ENCODE measurements around the gene VWA3A.
"Not testable (repeated sequence)": the region's sequence is repeated elsewhere in the genome, so short reads cannot be mapped to it uniquely, and the experiment has no call there.

Gene VWA3A

DNA sequence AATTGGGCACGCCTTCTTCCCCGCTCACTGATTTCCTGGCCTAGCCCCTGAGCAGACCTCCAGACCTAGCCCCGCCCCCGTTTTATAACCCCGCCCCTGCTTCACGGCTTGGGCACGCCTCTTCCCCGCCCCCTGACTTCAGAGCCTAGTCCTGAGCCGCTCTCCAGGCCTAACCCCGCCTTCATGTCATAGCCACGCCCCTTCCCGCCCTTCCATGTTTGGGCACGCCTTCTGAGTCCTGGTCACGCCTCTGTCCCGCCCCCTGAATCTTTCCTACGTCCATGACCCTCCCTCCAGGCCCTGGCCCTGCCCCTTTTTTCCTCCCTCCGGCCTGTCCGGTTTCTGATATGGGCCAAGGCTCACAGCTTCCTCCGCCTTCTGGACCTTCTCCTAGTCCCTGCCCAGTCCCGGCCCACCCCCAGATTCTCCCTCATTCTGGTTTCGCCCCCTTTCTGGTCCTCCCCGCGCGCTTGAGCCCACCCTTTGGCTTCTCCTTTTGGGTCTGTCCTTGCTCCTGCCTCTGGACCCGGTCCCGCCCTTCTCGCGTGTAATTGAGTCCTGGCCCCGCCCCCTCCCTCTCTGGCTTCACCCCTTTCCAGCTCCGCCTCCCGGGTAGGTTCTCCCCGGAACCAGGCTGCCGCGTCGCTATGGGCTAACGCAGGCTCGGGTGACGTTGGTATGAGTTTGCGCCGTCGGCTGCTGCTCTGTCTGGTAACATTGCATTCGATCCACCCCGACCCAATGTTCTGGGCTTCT is 98.6 kb downstream of the VWA3A start:
- H3K4me1 ChIP-seq (ENCODE audit: control insufficient read depth, insufficient read depth, low read length): peaks cover 45% of the 10 kb centered on the region
- peak overlapping the region; percentile 81 for H3K9ac ChIP-seq (ENCODE audit: low read length)
- H3K27me3 ChIP-seq (ENCODE audit: control insufficient read depth, insufficient read depth, low read length): no peaks in the 10 kb centered on the region
- peak overlapping the region; percentile 48 for H3K4me3 ChIP-seq (ENCODE audit: low read length)
- H3K36me3 ChIP-seq (ENCODE audit: control insufficient read depth, insufficient read depth, low read length): no peaks in the 10 kb centered on the region
- H3K9me3 ChIP-seq (ENCODE audit: control insufficient read depth, low read length): no peaks in the 10 kb centered on the region

DNA sequence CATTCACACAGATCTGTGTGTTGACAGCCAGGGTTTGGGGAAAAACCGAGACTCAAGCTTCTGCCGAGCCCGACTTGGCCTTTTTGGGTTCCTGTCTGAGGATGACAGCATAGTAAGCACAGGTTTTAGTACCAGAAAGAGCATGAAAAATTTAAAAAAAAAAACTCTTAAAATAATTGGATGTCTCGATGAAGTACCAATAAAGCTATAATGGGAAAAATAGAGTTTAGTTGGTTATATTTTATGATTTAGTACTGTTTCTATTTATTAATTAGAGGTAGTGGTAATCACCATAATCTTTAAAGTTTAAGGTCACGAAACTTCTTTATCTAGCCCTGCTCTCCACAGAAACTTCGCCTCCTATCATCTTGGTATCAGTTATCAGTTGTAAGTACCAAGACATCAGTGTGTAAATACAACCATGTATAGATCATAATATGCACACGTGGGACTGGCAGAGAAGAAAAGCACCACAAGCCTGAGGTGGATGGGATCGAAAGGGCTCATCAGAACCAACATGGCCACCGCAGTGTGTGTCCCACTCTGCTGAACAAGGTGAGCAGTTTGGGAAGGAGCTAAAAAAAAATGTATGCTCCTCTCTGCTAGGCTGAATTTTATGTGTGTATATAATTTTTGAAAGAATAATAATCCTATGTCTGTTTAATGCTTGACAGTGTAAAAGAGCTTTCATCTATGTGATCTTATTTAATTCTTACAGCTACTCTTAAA is 99.4 kb downstream of the VWA3A start:
- no peaks in the 10 kb centered on the region for H3K9me3 ChIP-seq (ENCODE audit: control insufficient read depth, low read length)
- peaks cover 45% of the 10 kb centered on the region for H3K4me1 ChIP-seq (ENCODE audit: control insufficient read depth, insufficient read depth, low read length)
- peak overlapping the region; percentile 81 for H3K9ac ChIP-seq (ENCODE audit: low read length)
- peak overlapping the region; percentile 48 for H3K4me3 ChIP-seq (ENCODE audit: low read length)
- H3K27me3 ChIP-seq (ENCODE audit: control insufficient read depth, insufficient read depth, low read length): no peaks in the 10 kb centered on the region
- no peaks in the 10 kb centered on the region for H3K36me3 ChIP-seq (ENCODE audit: control insufficient read depth, insufficient read depth, low read length)

DNA sequence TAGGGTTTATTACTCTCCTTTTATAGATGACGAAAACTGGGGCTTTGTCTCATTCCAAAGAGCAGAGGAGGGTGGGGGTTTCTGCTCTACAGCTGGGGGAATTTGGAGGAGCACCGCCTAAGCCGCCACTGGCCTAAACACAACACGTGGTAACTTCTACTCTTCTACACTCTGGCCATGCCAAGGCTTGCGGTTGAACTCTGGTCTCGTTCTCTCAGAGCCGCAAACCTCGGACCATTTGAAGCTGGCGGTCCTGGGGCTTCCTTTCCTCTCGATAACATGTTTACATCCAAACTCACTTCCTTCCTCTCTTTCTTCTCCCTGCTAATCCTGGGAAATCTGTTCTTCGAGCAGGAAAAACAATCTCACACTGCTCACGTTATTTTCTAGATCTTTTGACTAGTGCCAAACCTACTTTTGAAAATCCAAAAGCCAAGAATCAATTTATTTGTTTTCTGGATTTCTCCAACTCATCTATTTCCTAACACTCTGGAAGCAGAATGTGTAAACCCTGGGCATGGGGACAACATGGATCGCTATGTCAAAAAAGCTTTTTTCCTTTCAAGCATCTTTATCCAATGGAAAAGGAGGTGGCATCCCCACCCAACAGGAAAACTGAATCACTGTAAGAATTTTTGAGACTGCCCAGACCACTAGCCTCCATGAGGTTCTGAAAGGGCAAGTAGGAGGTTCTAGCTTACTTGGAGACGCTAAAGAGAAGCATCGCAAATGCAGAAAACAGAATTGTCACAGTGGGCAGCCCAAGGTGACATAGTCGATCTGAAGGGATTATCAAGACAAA is 100.1 kb downstream of the VWA3A start:
- H3K27me3 ChIP-seq (ENCODE audit: control insufficient read depth, insufficient read depth, low read length): no peaks in the 10 kb centered on the region
- peaks cover 45% of the 10 kb centered on the region for H3K4me1 ChIP-seq (ENCODE audit: control insufficient read depth, insufficient read depth, low read length)
- peak overlapping the region; percentile 48 for H3K4me3 ChIP-seq (ENCODE audit: low read length)
- H3K9me3 ChIP-seq (ENCODE audit: control insufficient read depth, low read length): no peaks in the 10 kb centered on the region
- H3K9ac ChIP-seq (ENCODE audit: low read length): peak overlapping the region; percentile 81
- H3K36me3 ChIP-seq (ENCODE audit: control insufficient read depth, insufficient read depth, low read length): no peaks in the 10 kb centered on the region

DNA sequence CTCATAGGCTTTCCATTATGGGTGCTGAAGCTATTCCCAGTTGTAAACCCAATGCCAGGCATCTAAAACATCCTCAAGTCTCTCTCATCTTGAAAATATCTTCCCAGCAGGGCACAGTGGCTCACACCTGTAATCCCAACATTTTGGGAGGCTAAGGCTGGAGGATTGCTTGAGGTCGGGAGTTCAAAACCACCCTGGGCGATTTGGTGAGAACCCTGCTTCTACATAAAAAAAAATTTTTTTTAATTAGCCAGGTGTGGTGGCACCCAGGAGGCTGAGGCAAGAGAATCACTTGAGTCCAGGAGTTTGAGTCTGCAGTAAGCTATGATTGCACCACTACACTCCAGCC is 100.7 kb downstream of the VWA3A start:
- Histone ChIP-seq H3K4me1 (ENCODE audit: control insufficient read depth, insufficient read depth, low read length) (peaks cover 45% of the 10 kb centered on the region), H3K36me3 (ENCODE audit: control insufficient read depth, insufficient read depth, low read length) (no peaks in the 10 kb centered on the region), H3K4me3 (ENCODE audit: low read length) (no peak overlapping the region), H3K9ac (ENCODE audit: low read length) (no peak overlapping the region), H3K27me3 (ENCODE audit: control insufficient read depth, insufficient read depth, low read length) (no peaks in the 10 kb centered on the region), H3K9me3 (ENCODE audit: control insufficient read depth, low read length) (no peaks in the 10 kb centered on the region)

DNA sequence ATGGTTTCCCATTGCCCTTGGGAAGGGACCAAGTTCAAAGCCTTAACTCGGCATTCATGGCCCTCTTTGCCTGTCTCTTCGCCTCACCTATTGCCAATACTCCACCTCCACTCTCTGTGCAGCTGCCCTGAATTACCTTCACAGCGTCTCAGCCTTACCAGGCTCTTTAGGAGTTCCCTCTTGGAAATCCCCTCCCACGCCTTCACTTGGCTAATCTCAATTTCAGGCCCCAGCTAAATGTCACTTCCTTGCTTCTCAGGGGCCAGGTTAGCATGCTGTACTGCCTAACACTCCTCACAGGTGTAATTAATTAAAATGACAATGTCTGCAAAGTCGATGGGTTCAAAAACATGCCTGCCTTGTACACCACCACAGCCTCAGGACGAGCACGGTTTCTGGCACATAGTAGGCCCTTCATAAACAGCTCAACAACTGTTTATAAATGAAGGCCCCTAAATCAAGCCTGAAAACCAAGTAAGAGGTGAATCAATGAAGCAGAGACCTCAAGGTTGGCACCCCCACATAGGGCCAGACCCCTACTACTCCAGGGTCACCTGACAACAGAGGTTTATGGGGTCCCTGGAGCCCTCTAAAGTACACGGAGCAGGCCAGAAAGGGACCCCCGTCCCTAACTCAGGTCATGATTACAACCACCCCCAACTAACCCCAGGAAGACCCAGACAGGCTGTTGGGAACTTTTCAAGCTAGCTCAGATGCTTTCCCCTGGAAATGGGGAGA is 102.5 kb downstream of the VWA3A start:
- Histone ChIP-seq H3K36me3 (ENCODE audit: control insufficient read depth, insufficient read depth, low read length) (no peaks in the 10 kb centered on the region), H3K27me3 (ENCODE audit: control insufficient read depth, insufficient read depth, low read length) (no peaks in the 10 kb centered on the region), H3K9me3 (ENCODE audit: control insufficient read depth, low read length) (no peaks in the 10 kb centered on the region), H3K4me1 (ENCODE audit: control insufficient read depth, insufficient read depth, low read length) (peaks cover 40% of the 10 kb centered on the region), H3K4me3 (ENCODE audit: low read length) (no peak overlapping the region), H3K9ac (ENCODE audit: low read length) (no peak overlapping the region)

DNA sequence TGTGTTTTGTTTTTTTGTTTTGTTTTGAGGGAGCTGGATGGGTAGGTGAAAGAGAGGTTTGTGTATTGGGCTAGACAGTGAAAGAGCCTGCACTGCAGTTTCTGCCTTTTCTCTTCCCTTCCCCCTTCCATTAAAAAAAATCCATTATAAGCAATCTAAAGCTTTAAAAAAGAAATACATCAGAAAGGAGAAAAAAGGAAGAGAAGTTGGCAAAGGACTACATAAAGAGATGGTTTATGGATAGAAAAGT is 103.0 kb downstream of the VWA3A start:
- Histone ChIP-seq H3K27me3 (ENCODE audit: control insufficient read depth, insufficient read depth, low read length) (no peaks in the 10 kb centered on the region), H3K9me3 (ENCODE audit: control insufficient read depth, low read length) (no peaks in the 10 kb centered on the region), H3K36me3 (ENCODE audit: control insufficient read depth, insufficient read depth, low read length) (no peaks in the 10 kb centered on the region), H3K4me3 (ENCODE audit: low read length) (peak overlapping the region; percentile 22), H3K9ac (ENCODE audit: low read length) (peak overlapping the region; percentile 49), H3K4me1 (ENCODE audit: control insufficient read depth, insufficient read depth, low read length) (peaks cover 40% of the 10 kb centered on the region)

DNA sequence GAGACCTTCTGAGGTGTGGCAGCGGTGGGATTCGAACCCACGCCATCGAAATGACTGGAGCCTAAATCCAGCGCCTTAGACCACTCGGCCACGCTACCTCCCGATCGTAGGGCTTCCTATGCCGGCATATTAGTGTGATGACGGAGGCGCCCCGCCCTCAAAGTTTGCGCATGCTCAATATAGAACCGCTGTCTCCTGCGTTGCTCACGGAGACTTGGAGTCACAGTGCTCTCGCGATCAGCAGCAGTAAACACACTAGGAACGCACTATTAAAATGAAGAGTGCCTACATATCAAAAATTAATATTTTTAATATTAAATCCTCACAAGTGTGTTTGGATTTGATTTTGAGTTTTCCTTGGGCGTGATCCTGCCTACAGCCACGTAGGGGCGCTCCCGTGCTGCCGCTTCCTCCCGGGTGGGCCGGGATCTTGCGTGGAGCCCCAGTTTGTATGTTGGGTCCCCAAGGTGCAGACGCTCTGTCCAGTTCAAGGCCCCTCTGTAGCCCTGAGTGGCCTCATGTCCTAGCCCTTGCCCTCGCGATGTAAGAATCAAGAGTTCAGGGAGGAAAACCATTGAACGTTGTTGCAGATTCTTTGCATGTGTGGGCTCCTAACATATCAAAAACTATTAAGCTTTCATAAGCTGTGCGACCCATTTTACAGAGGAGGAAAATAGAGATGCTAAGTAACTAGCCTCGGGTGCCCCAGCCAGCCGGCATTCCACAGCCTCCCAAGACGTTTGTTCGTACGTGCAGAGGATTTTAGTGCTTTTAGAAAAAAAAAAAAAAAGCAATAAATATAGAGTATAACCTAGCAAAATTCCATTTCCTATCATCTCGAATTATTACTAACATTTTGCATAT is 103.6 kb downstream of the VWA3A start:
- Histone ChIP-seq H3K27me3 (ENCODE audit: control insufficient read depth, insufficient read depth, low read length) (no peaks in the 10 kb centered on the region), H3K4me3 (ENCODE audit: low read length) (peak overlapping the region; percentile 22), H3K4me1 (ENCODE audit: control insufficient read depth, insufficient read depth, low read length) (peaks cover 40% of the 10 kb centered on the region), H3K36me3 (ENCODE audit: control insufficient read depth, insufficient read depth, low read length) (no peaks in the 10 kb centered on the region), H3K9ac (ENCODE audit: low read length) (peak overlapping the region; percentile 49), H3K9me3 (ENCODE audit: control insufficient read depth, low read length) (no peaks in the 10 kb centered on the region)

DNA sequence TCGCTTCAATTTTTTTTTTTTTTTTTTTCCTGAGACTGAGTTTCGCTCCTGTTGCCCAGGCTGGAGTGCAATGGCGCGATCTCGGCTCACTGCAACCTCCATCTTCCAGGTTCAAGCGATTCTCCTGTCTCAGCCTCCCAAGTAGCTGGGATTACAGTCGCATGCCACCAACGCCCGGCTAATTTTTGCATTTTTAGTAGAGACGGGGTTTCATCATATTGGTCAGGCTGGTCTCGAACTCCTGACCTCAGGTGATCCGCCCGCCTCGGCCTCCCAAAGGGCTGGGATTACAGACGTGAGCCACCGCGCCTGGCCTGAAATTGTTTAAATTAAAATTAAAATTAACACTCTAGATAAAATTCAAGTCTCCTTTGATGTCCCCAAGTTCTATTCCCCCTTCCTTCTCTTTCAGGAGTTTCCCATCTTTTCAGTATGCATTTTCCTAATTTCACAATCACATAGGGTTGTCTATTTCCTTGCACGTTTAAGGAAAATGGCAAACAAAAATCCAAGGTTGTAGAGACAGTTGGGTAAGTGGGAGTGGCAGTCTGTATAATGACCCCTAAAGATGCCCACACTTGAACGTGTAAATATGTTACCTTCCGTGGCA is 104.3 kb downstream of the VWA3A start:
- H3K9ac ChIP-seq (ENCODE audit: low read length); H3K9me3 ChIP-seq (ENCODE audit: control insufficient read depth, low read length); H3K36me3 ChIP-seq (ENCODE audit: control insufficient read depth, insufficient read depth, low read length); H3K27me3 ChIP-seq (ENCODE audit: control insufficient read depth, insufficient read depth, low read length): not testable (repeated sequence)
- peak overlapping the region; percentile 22 for H3K4me3 ChIP-seq (ENCODE audit: low read length)
- H3K4me1 ChIP-seq (ENCODE audit: control insufficient read depth, insufficient read depth, low read length): peaks cover 37% of the 10 kb centered on the region

DNA sequence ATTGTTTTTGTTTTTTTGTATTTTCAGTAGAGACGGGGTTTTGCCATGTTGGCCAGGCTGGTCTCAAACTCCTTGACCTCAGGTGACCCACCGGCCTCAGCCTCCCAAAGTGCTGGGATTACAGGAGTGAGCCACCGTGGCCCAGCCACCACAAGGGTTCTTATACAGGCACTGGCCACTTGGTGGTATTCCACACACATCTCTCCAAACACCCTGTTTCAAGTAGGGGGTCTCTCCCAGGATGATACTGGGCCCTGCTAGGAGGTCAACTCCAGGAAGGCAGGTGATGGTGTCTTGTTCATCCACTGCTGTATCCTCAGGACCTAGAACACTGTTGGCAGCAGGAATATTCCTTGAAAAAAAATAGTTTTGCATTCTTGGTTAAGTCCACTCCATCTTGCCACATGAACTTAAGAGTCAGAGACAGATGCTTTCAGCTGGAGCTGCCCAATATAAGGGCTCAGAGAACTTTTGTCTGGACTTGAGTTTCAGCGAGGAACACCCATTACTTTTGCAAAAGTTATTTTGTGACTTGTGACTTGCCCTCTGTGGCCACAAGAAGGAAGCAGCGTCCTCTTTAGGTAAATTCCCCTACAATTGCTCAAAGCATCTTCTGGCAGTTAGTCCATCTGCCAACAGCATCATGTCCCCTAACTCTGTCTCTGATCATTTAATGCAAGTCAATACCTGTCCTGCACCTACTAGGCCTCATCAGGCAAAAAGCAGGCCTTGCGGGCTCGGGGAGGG is 106.4 kb downstream of the VWA3A start:
- Histone ChIP-seq H3K4me3 (ENCODE audit: low read length) (no peak overlapping the region), H3K9ac (ENCODE audit: low read length) (peak overlapping the region; percentile 44), H3K27me3 (ENCODE audit: control insufficient read depth, insufficient read depth, low read length) (no peaks in the 10 kb centered on the region), H3K4me1 (ENCODE audit: control insufficient read depth, insufficient read depth, low read length) (peaks cover 23% of the 10 kb centered on the region), H3K36me3 (ENCODE audit: control insufficient read depth, insufficient read depth, low read length) (no peaks in the 10 kb centered on the region), H3K9me3 (ENCODE audit: control insufficient read depth, low read length) (no peaks in the 10 kb centered on the region)

DNA sequence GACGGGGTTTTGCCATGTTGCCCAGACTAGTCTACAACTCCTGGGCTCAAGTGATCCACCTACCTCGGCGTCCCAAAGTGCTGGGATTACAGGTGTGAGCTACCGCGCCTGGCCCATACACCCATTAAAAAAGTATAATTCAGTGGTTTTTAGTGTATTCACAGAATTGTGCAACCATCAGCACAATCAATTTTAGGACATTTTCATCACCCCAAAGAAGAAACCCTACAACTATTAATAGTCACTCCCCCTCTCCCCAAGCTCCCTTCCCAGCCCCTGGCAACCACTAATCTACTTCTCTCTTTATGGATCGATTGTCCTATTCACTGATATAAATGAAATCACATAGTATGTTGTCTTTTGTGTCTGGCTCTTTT is 109.9 kb downstream of the VWA3A start:
- Histone ChIP-seq H3K9ac (ENCODE audit: low read length) (no peak overlapping the region), H3K36me3 (ENCODE audit: control insufficient read depth, insufficient read depth, low read length) (no peaks in the 10 kb centered on the region), H3K4me3 (ENCODE audit: low read length) (no peak overlapping the region), H3K4me1 (ENCODE audit: control insufficient read depth, insufficient read depth, low read length) (peaks cover 14% of the 10 kb centered on the region), H3K27me3 (ENCODE audit: control insufficient read depth, insufficient read depth, low read length) (no peaks in the 10 kb centered on the region), H3K9me3 (ENCODE audit: control insufficient read depth, low read length) (no peaks in the 10 kb centered on the region)
